WTC11 (cell line): ENCODE data around the gene SIRPG.

Experiments
- ETV6 ChIP-seq: sonication (generic); formaldehyde crosslinking; IDR thresholded peaks from 2 replicates; pipeline ENCODE4 v1.8.1; 2022; ENCODE audit warnings: mild to moderate bottlenecking, missing genetic modification reagents
- TF ChIP-seq, protein P1 (sequence below): fragments of 200-600 bp; IDR thresholded peaks from 2 replicates; pipeline ENCODE4 v1.8.0; 2022; ENCODE audit warnings: antibody characterized with exemption

DNA sequence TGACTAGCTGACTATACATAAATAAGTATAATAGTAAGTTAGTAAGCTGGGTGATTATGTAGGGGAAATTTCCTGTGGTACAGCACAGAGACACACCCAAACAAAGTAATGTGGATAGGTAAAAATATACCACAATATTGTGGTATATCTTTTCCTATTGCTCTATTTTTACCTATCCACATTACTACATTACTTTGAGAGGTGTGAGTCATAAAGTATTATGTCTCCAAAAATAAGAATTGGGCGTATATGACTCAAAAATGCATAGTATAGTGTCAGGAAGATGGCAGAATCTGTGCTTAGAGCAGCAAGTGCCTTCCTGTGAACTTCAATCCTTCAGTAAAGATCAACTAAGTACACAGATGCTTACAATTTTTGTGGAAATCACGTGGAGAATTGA lies 2.7 kb upstream of the SIRPG start:
- TF ChIP-seq, protein P1, sequence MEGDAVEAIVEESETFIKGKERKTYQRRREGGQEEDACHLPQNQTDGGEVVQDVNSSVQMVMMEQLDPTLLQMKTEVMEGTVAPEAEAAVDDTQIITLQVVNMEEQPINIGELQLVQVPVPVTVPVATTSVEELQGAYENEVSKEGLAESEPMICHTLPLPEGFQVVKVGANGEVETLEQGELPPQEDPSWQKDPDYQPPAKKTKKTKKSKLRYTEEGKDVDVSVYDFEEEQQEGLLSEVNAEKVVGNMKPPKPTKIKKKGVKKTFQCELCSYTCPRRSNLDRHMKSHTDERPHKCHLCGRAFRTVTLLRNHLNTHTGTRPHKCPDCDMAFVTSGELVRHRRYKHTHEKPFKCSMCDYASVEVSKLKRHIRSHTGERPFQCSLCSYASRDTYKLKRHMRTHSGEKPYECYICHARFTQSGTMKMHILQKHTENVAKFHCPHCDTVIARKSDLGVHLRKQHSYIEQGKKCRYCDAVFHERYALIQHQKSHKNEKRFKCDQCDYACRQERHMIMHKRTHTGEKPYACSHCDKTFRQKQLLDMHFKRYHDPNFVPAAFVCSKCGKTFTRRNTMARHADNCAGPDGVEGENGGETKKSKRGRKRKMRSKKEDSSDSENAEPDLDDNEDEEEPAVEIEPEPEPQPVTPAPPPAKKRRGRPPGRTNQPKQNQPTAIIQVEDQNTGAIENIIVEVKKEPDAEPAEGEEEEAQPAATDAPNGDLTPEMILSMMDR: no peak
- TF ChIP-seq ETV6 (CRISPR knock-in tag): no peak
